Renal cortical epithelial cell (primary cell): ENCODE data around the gene DTL. TPM values are rescaled to one million over a fixed set of nuclear protein-coding genes. Genes with fewer than 3 reads are reported as not detected.
"Not testable (repeated sequence)": the region's sequence is repeated elsewhere in the genome, so short reads cannot be mapped to it uniquely, and the experiment has no call there.

Experiments
- DNase-seq: peaks from one replicate; pipeline ENCODE4 v3.0.0-alpha.2; 2011; ENCODE audit warnings: low read depth
- total RNA-seq: library from RNA; depleted of rRNA; stranded (reverse); fragments of >200 nt; gene quantifications from 2 replicates; pipeline ENCODE4 v1.2.3, GENCODE V29; 2014

DTL gene, protein sequence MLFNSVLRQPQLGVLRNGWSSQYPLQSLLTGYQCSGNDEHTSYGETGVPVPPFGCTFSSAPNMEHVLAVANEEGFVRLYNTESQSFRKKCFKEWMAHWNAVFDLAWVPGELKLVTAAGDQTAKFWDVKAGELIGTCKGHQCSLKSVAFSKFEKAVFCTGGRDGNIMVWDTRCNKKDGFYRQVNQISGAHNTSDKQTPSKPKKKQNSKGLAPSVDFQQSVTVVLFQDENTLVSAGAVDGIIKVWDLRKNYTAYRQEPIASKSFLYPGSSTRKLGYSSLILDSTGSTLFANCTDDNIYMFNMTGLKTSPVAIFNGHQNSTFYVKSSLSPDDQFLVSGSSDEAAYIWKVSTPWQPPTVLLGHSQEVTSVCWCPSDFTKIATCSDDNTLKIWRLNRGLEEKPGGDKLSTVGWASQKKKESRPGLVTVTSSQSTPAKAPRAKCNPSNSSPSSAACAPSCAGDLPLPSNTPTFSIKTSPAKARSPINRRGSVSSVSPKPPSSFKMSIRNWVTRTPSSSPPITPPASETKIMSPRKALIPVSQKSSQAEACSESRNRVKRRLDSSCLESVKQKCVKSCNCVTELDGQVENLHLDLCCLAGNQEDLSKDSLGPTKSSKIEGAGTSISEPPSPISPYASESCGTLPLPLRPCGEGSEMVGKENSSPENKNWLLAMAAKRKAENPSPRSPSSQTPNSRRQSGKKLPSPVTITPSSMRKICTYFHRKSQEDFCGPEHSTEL
- total RNA-seq, result 1.1 and 10.2 TPM in 2 replicates

DNA sequence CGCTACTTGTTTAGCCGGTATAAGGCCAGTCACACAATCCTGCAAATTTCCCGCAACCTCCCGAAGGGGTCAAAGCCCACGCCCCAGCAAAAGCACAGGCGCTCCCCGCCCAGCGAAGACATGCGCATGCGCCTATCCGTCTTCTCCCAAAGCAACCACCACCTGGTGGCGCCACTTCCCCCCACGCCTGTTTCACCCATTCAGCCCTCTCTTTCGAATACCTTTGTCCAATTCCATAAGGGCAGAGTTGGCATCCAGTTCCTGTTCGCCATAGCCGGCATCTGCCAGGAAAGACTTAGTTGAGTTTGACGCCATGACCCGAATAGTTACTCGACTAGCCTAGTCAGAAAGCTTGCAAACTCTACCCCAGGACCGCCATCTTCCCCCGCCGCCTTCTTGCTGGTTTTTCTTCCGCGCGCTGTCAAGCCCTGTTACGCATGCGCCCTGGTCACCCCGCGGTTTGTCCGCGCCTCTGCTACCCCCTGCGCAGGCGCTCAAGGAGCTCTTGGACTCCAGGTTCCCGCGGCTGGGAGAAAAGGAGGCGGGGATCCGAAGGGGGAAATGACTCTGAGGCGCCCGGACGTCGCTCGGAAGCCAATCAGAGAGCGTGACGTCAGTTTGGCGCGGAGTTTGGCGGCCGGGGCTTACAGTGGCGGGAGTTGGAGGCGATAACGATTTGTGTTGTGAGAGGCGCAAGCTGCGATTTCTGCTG, at the start of gene DTL, which contains the start of gene INTS7:
Gene DTL, plus strand, starts transcription at position 626 of the 712 bp plus-strand sequence. CDS start 143 bp downstream, outside the sequence.
Gene INTS7, minus strand, starts transcription at position 435 of the 712 bp plus-strand sequence. Its CDS starts 120 bp downstream, at position 315.
- DNase-seq, result peak; percentile 98

DNA sequence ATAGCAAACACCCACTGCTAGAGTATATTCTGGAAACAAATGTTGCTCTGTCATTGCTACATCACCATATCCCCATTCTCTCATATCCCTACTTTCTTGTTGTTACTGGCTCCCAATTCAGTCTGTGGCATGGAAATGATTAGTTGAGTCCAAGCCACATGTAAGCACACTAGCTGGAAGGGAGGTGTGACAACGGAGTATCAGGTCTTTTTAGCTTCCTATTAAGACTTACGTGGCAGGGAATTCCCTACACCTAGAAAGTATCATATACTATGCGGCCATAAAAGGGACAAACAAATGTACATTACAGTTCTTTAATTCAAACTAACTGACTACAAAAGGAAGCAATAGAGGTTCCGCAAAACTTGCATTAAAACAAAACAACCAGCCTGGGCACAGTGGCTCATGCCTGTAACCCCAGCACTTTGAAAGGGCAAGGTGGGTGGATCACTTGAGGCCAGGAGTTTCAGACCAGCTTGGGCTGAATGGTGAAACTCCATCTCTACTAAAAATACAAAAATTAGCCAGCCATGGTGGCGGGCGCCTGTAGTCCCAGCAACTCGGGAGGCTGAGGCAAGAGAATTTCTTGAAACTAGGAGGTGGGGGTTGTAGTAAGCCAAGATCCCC, 48.8 kb upstream of the DTL start:
- DNase-seq, result no peak

DNA sequence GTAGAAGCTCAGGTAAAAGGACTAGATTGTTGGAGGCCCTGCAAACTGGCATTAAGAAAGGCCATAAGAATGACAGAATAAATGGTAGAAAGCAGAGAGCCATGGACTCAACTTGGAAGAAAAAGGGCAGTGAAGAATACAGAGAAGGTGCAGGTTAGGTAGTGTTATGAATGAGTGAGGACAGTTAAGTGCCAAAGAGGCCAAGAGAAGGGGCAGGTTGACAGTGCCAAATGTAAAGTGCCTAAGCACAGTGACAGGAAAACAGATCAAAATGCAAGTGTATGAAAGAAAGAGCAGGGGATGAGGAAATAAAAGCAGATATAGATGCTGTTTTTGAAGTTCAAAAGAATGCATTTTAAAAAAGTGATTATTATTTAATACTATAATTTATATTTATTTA, 43.9 kb upstream of the DTL start:
- DNase-seq, result no peak

DNA sequence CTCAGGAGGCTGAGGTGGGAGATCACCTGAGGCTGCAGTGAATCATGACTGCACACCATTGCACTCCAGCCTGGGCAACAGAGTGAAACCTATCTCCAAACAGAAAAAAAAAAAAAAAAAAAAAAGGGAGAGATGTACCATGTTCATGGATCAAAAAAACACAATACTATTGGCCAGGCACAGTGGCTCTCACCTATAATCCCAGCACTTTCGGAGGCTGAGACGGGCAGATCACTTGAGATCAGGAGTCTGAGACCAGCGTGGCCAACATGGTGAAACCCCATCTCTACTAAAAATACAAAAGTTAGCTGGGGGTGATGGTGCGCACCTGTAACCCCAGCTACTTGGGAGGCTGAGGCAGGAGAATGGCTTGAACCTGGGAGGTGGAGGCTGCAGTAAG, 38.1 kb upstream of the DTL start:
- not testable (repeated sequence) for DNase-seq

DNA sequence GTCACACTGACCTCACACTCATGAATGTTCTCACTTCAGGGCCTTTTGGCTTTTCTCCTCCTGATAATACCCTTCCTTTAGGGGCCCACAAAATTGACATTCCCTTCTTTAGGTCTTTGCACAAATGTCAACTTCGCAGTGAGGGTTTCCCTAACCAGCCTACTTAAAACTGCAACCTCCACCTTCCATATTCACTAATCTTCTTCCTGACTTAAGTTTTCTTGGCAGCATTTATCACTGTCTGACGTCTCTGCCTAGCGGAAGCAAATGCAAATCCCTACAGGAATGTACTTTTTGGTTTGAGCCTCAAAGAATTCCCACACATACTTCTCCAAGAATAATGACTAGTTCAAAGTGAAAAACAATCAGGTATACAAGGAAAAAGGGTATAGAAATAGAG, 33.0 kb upstream of the DTL start:
- DNase-seq, result no peak

DNA sequence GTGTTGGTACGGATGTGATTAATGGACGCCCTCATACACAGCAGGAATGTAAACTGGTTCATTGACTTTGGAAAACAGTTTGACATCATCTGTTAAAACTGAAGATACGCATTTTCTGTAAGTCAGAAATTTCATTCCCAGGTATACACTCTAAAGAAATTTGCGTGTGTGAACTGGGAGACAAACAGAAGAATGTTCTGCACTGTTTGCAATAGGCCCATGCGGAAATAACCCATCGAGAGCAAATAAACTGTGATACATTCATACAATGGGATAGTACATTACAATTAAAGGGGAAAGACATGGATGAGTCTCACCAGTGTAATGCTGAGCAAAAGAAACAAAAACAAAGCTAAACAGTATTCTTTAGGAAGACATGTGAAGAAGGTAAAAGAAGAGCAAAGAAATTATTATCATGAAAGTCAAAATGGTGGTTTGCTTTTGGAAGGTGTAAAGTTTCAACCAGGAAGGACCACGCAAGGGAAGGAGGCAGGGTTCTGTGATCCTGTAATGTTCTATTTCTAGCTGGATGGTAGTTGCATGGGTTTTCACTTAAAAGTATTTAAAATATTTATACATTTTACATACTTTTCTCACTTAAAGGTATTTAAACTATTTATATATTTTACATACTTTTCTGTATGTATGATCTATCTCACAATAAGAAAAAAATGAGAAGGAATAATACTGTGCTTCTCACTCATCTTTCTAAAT, 30.5 kb upstream of the DTL start:
- DNase-seq, result no peak

DNA sequence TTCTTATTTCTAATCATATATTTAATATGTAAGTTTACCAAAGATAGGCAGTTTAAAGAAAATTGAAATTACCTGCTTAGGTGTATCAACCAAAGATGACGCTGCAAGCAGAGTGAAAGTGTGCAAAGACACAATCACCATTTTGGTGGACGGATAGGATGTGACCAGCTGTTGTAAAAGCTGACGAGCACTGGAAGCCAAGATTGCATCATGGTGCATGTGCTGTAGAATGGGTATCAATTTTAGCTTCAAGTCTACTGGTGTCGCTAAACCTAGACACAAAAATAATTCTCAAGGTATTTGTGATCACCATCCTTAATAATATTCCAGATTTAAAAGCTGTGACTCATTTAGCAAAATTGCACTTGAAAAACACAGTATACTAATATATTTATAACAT, 28.4 kb upstream of the DTL start:
- DNase-seq, result no peak

DNA sequence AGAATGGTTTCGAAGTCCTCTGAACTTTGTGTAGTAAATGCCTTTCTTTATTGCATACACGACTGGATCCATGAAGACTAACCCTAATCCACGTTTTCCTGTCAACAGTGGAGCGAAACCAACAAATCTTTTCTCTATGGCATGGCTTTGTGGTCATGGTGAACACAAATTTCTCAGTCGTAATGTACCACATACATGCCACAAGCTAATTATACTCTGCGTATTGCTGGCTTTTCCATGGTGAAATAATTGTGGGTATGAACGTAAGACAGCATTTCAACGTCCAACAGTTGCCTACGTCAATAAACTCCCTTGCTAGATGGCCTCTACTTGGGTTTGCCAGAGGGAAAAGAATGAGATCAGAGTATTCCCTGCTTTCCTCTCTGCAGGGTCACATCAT, 27.7 kb upstream of the DTL start:
- no peak for DNase-seq

GRCh38 chr1:212009561-212009960, 26.0 kb upstream of the DTL start:
- no peak for DNase-seq

DNA sequence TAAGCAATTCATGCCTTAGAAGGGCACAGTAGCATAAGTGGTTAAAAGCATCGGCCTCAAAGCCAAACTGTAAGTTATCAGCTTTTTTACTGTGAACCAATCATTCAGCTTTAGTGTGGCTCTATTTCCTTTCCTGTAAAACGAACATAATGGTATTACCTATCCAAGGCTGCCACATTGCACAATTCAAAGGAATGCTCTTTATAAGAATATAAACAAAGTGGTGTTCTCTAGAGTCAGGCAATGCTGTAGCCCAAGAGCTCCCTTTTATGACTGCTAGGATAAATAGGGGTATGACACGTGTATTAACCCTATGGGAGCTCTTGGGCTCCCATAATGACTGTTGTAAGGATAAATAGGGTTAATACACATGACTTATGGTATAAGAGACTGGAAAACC, 25.5 kb upstream of the DTL start:
- peak; percentile 13 for DNase-seq

DNA sequence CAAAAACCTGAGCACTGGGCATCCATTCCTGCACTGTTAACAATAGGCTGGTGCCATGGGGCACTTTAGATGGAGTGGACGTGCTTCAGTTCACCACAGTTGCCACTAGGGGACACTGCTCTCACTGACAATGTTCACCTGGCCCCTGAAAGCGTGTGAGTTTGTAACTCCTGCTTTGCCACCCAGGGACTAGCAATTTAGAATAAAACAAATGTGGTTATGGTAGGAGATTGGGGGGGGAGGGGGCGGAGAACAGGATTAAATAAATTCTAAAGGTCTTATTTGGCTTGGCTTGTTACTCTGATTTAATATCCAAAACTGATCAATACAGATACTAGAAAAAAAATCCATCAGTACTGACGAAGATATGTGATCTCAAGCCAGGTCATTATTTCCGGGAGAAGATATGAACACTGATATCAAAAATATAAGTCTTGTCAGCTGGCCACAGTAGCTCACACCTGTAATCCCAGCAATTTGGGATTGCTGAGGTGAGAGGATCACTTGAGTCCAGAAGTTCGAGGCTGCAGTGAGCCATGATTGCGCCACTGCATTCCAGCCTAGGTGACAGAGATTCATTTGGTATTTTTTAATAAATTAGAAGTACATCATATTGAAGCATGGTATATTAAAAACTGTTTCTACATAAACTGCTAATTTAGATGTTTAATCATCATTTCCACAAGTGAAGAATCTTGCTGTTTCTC, 23.4 kb upstream of the DTL start:
- DNase-seq, result peak; percentile 63

DNA sequence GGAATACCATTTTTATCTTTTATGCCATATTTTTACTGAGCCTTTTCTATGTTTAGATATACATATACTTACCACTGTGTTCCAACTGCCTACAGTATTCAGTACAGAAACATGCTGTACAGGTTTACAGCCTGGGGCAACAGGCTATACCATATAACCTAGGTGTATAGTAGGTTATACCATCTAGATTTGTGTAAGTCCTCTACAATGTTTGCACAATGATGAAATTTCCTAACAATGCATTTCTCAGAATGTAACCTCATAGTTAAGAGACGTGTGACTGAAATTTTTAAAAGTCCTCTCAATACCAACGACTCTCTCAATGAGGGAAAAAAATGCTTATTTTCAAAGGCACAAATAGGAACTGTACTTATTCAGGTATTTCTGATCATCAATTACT, 21.9 kb upstream of the DTL start:
- no peak for DNase-seq

DNA sequence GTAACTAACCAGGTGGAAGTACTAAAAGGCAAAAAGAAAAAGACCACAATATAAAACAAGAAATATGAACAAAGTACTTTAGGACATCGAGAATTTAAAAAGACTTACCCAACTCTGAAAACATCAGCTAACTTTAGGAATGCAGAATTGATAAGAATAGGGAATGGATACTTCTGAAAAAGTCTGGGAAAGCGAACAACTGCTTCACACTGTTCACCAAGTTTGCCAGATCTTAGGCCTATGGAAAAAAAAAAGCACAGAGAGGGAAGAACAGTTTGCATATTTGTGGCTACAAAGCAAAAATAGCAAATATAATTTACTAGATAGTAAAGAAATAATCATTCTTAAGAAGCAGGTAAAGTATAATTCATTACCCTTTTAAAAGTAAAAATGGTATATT, 14.6 kb upstream of the DTL start:
- no peak for DNase-seq

DNA sequence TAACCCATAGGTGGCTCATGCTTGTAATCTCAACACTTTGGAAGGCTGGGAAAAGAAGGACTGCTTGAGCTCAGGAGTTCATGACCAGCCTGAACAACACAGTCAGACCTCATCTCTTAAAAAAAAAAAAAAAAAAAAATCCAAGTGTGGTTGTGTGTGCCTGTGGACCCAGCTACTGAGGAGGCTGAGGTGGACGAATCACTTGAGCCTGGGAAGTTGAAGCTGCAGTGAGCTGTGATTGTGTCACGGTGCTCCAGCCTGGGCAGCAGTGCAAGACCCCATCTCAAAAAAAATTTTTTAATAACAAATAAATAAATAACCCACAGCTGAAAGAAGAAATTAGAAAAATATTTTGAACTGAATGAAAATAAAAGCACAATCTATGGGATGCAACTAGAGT, 14.0 kb upstream of the DTL start:
- no peak for DNase-seq

DNA sequence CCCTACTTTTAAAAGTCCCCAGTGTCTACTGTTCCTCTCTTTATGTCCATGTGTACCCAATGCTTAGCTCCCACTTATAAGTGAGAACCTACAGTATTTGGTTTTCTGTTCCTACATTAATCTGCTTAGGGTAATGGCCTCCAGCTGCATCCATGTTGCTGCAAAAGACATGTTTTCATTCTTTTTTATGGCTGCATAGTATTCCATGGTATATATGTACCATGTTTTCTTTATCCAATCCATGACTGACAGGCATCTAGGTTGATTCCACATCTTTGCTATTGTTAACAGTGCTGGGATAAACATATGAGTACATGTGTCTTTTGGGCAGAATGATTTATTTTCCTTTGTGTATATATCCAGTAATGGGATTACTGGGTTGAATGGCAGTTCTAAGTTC, 12.6 kb upstream of the DTL start:
- DNase-seq, result not testable (repeated sequence)

GRCh38 chr1:212024469-212025149, 10.9 kb upstream of the DTL start:
- DNase-seq, result no peak

- peak; percentile 45 for DNase-seq
Measured at GRCh38 chr1:212027727-212028126, 7.8 kb upstream of the DTL start.

DNA sequence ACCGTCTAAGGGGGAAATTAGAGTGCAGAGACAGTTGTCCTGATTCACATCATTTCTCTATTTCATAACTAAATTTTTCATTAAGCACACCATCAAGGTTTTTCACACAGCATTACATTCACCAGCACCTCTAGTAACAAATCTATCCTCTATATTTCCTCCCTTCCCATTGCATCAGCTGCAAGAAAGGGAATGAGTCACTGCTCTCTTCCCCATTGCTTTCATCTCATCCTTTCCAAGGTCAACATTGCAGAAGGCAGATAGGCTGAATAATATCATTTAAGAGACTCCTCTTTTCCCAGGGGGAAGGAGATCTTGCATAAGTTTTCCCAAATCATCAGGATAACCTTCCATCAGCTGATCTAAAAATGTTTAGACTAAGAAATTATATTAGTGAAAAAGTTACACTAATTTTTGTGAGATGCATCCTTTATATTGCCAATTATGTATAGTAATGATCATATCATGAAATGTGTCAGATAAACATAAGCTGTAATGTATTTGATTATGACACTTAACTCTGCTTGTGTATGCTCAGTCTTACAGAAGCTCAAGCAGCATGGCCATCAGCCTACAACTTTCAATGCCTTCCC, 4.5 kb upstream of the DTL start:
- DNase-seq, result peak; percentile 79

DNA sequence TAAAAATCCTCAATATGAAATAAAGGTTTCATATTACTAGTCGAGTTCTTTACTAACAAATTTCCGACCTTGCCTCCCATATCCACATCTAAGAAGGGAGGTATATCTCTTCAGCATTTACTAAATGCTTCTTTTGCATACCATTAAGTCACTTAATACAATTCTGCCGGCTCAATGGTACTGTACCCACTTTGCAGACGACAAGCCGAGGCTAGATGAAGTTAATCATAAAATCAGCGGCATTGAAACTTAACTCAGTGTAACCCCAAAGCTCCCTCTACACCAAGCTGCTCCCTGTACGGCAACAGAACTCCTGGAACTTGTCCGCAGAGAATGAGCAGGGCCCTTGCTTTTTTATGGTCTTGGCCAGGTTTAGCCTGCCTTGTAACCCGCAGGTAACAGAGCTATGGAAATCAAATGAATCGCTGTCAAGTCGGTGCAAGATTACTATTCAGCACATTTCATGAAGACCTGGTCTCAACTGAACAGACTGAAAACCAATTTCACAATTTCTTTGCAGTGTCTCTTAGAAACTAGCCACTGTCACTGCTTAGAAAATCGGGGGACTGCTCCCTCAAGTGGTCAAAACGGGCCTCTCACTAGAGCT, 929 bp upstream of the DTL start:
- DNase-seq, result no peak
